Hematopoietic multipotent progenitor cell treated with erythropoietin and hydrocortisone succinate and interleukin-3 and kit ligand, for 6 days (in vitro differentiated cells): ENCODE measurements around the gene PAM.

ENCODE experiments used
- DNase-seq: peaks from one replicate; pipeline ENCODE4 v3.0.0-alpha.2; 2015

The PAM gene

GRCh38 chr5:102863764-102864560 is 108.9 kb downstream of the PAM start:
- no peak for DNase-seq

GRCh38 chr5:102865171-102865509 is 110.0 kb downstream of the PAM start:
- DNase-seq = no peak

GRCh38 chr5:102865510-102866236 is 110.6 kb downstream of the PAM start:
- peak; percentile 64 for DNase-seq

GRCh38 chr5:102866237-102866600 is 111.1 kb downstream of the PAM start:
- DNase-seq = peak; percentile 15

GRCh38 chr5:102867992-102868662 is 113.0 kb downstream of the PAM start:
- no peak for DNase-seq

GRCh38 chr5:102869230-102869629 is 114.1 kb downstream of the PAM start:
- no peak for DNase-seq

- DNase-seq = no peak
Measured at GRCh38 chr5:102873379-102873932, 118.4 kb downstream of the PAM start.

- no peak for DNase-seq
Measured at GRCh38 chr5:102874054-102874453, 118.9 kb downstream of the PAM start.

- no peak for DNase-seq
Measured at GRCh38 chr5:102875721-102876123, 120.6 kb downstream of the PAM start.

- no peak for DNase-seq
Measured at GRCh38 chr5:102876610-102877009, 121.5 kb downstream of the PAM start.

- no peak for DNase-seq
Measured at GRCh38 chr5:102879741-102880140, 124.6 kb downstream of the PAM start.

- no peak for DNase-seq
Measured at GRCh38 chr5:102886586-102886985, 131.5 kb downstream of the PAM start.

GRCh38 chr5:102888483-102888882 is 133.4 kb downstream of the PAM start:
- DNase-seq = no peak

GRCh38 chr5:102889033-102889432 is 133.9 kb downstream of the PAM start:
- DNase-seq = no peak

- no peak for DNase-seq
Measured at GRCh38 chr5:102890133-102890532, 135.0 kb downstream of the PAM start.

GRCh38 chr5:102891175-102891574 is 136.1 kb downstream of the PAM start:
- DNase-seq = no peak

- DNase-seq = peak; percentile 4
Measured at GRCh38 chr5:102893942-102894341, 138.8 kb downstream of the PAM start.

- no peak for DNase-seq
Measured at GRCh38 chr5:102895234-102895633, 140.1 kb downstream of the PAM start.

GRCh38 chr5:102895976-102896375 is 140.9 kb downstream of the PAM start:
- DNase-seq = no peak

- DNase-seq = no peak
Measured at GRCh38 chr5:102901424-102902134, 146.5 kb downstream of the PAM start.

GRCh38 chr5:102902135-102902448 is 147.0 kb downstream of the PAM start:
- no peak for DNase-seq

GRCh38 chr5:102902647-102903046 is 147.5 kb downstream of the PAM start:
- DNase-seq = no peak
